NB4 (cell line): Measurements from ENCODE around the gene LZTFL1.

Source experiments
- DNase-seq: peaks from one replicate; pipeline ENCODE4 v3.0.0; 2010; ENCODE audit warnings: low read depth
- H3K4me3 ChIP-seq: one replicate; pipeline ENCODE4 v1.5.1; 2011; ENCODE audit warnings: mild to moderate bottlenecking, low read depth, low read length, moderate library complexity
- MYC ChIP-seq: IDR thresholded peaks from 2 replicates; pipeline ENCODE4 v1.6.1; 2011; ENCODE audit warnings: low read depth, low read length
- POLR2A ChIP-seq: IDR thresholded peaks from 2 replicates; pipeline ENCODE4 v1.6.1; 2011; ENCODE audit warnings: mild to moderate bottlenecking; ENCODE audit not compliant: insufficient read length; ENCODE audit errors: extremely low read depth
- TF ChIP-seq, protein P1 (sequence below): IDR thresholded peaks from 2 replicates; pipeline ENCODE4 v1.6.1; 2011; ENCODE audit warnings: low read depth, low read length
- TF ChIP-seq, protein P2 (sequence below): IDR thresholded peaks from one replicate; pipeline ENCODE4 v1.5.1; 2012; ENCODE audit warnings: low read depth, low read length

The LZTFL1 gene

GRCh38 chr3:45884368-45885201 lies 42.7 kb upstream of the LZTFL1 start:
- DNase-seq = no peak
- H3K4me3 ChIP-seq = no peak overlapping the region
- TF ChIP-seq, protein P1, sequence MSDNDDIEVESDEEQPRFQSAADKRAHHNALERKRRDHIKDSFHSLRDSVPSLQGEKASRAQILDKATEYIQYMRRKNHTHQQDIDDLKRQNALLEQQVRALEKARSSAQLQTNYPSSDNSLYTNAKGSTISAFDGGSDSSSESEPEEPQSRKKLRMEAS = no peak
- TF ChIP-seq POLR2A (no peak), MYC (no peak)

GRCh38 chr3:45881078-45882022 lies 39.4 kb upstream of the LZTFL1 start:
- TF ChIP-seq POLR2A (no peak), MYC (no peak)
- TF ChIP-seq, protein P1 = no peak
- TF ChIP-seq, protein P2, sequence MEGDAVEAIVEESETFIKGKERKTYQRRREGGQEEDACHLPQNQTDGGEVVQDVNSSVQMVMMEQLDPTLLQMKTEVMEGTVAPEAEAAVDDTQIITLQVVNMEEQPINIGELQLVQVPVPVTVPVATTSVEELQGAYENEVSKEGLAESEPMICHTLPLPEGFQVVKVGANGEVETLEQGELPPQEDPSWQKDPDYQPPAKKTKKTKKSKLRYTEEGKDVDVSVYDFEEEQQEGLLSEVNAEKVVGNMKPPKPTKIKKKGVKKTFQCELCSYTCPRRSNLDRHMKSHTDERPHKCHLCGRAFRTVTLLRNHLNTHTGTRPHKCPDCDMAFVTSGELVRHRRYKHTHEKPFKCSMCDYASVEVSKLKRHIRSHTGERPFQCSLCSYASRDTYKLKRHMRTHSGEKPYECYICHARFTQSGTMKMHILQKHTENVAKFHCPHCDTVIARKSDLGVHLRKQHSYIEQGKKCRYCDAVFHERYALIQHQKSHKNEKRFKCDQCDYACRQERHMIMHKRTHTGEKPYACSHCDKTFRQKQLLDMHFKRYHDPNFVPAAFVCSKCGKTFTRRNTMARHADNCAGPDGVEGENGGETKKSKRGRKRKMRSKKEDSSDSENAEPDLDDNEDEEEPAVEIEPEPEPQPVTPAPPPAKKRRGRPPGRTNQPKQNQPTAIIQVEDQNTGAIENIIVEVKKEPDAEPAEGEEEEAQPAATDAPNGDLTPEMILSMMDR = no peak
- peak; percentile 19 for DNase-seq
- H3K4me3 ChIP-seq = no peak overlapping the region

- DNase-seq = no peak
- H3K4me3 ChIP-seq = no peak overlapping the region
- TF ChIP-seq POLR2A = no peak
- TF ChIP-seq, protein P1 = no peak
- TF ChIP-seq, protein P2 = no peak
- TF ChIP-seq MYC = no peak
Observed at GRCh38 chr3:45880725-45881077, 38.8 kb upstream of the LZTFL1 start.

GRCh38 chr3:45878124-45878523 lies 36.2 kb upstream of the LZTFL1 start:
- TF ChIP-seq, protein P1 = no peak
- TF ChIP-seq POLR2A (no peak), MYC (no peak)
- TF ChIP-seq, protein P2 = no peak
- DNase-seq = no peak

GRCh38 chr3:45874677-45875346 lies 32.9 kb upstream of the LZTFL1 start:
- no peak for TF ChIP-seq POLR2A
- TF ChIP-seq, protein P2 = no peak
- DNase-seq = no peak
- no peak overlapping the region for H3K4me3 ChIP-seq

More at GRCh38 chr3:45878124-45878523, 36.2 kb upstream of the LZTFL1 start:
- H3K4me3 ChIP-seq = no peak overlapping the region
